ENCODE data around the gene FBLN2.

FBLN2 gene

GRCh38 chr3:13605555-13605954, 56.6 kb downstream of the FBLN2 start:
- DNase-seq (ENCODE audit: low spot score), result no peak

GRCh38 chr3:13607821-13608597, 59.1 kb downstream of the FBLN2 start:
- no peak for DNase-seq (ENCODE audit: low spot score)

GRCh38 chr3:13608969-13609725, 60.2 kb downstream of the FBLN2 start:
- no peak for DNase-seq (ENCODE audit: low spot score)

GRCh38 chr3:13610006-13610570, 61.2 kb downstream of the FBLN2 start:
- no peak for DNase-seq (ENCODE audit: low spot score)

- DNase-seq (ENCODE audit: low spot score), result no peak
These were observed 62.3 kb downstream of the FBLN2 start for GRCh38 chr3:13611221-13611620.

- DNase-seq (ENCODE audit: low spot score), result no peak
These were observed 63.9 kb downstream of the FBLN2 start for GRCh38 chr3:13612829-13613228.

- no peak for DNase-seq (ENCODE audit: low spot score)
These were observed 64.6 kb downstream of the FBLN2 start for GRCh38 chr3:13613343-13614190.

- DNase-seq (ENCODE audit: low spot score), result no peak
These were observed 65.7 kb downstream of the FBLN2 start for GRCh38 chr3:13614607-13615006.

GRCh38 chr3:13615019-13615528, 66.1 kb downstream of the FBLN2 start:
- DNase-seq (ENCODE audit: low spot score), result no peak

- DNase-seq (ENCODE audit: low spot score), result no peak
These were observed 67.4 kb downstream of the FBLN2 start for GRCh38 chr3:13616359-13616758.

- no peak for DNase-seq (ENCODE audit: low spot score)
These were observed 68.3 kb downstream of the FBLN2 start for GRCh38 chr3:13617097-13617738.

GRCh38 chr3:13617981-13618380, 69.1 kb downstream of the FBLN2 start:
- no peak for DNase-seq (ENCODE audit: low spot score)

GRCh38 chr3:13618836-13619235, 69.9 kb downstream of the FBLN2 start:
- no peak for DNase-seq (ENCODE audit: low spot score)

GRCh38 chr3:13619661-13620230, 70.8 kb downstream of the FBLN2 start:
- DNase-seq (ENCODE audit: low spot score), result no peak

GRCh38 chr3:13620281-13620680, 71.4 kb downstream of the FBLN2 start:
- no peak for DNase-seq (ENCODE audit: low spot score)

GRCh38 chr3:13620776-13621365, 71.9 kb downstream of the FBLN2 start:
- no peak for DNase-seq (ENCODE audit: low spot score)

- DNase-seq (ENCODE audit: low spot score), result no peak
These were observed 72.7 kb downstream of the FBLN2 start for GRCh38 chr3:13621381-13622221.

- DNase-seq (ENCODE audit: low spot score), result no peak
These were observed 73.4 kb downstream of the FBLN2 start for GRCh38 chr3:13622356-13622755.

- DNase-seq (ENCODE audit: low spot score), result no peak
These were observed 74.3 kb downstream of the FBLN2 start for GRCh38 chr3:13623101-13623654.

All from HuH-7 (cell line).